Transverse colon (tissue), 4 donors: ENCODE measurements around the gene ZNF143. TPM values are rescaled to one million over a fixed set of nuclear protein-coding genes. Genes with fewer than 3 reads are reported as not detected.
"Not testable (repeated sequence)": the region's sequence is repeated elsewhere in the genome, so short reads cannot be mapped to it uniquely, and the experiment has no call there.

Experiments used
- DNase-seq: peaks from one replicate; pipeline ENCODE4 v3.0.0-alpha.2; 2019
- H3K27ac ChIP-seq, 4 donors: fragments of 200-600 bp; sonication (generic); 2 replicates each; pipeline ENCODE4 v1.5.1; 2016 to 2018; ENCODE audit warnings: inconsistent platforms in 4 of 4
- H3K27me3 ChIP-seq: fragments of 200-600 bp; sonication (generic); 2 replicates; pipeline ENCODE4 v1.5.1; 2017; ENCODE audit warnings: inconsistent platforms
- H3K36me3 ChIP-seq, 4 donors: fragments of 200-600 bp; sonication (generic); 2 replicates each; pipeline ENCODE4 v1.5.1; 2017 to 2019; ENCODE audit warnings: inconsistent platforms in 4 of 4
- H3K4me1 ChIP-seq, 4 donors: fragments of 200-600 bp; sonication (generic); 2 replicates each; pipeline ENCODE4 v1.5.1; 2017 to 2020; ENCODE audit warnings: inconsistent platforms in 4 of 4
- H3K4me3 ChIP-seq, 4 donors: fragments of 200-600 bp; sonication (generic); 1 replicate in 1 of 4; 2 replicates in 3 of 4; pipeline versions ENCODE4 v1.5.1 to v1.6.1; 2017 to 2019; ENCODE audit warnings: inconsistent platforms in 4 of 4
- H3K9me3 ChIP-seq, 2 donors: fragments of 200-600 bp; sonication (generic); 2 replicates each; pipeline ENCODE4 v1.5.1; 2017 to 2019; ENCODE audit warnings: inconsistent platforms in 2 of 2
- EP300 ChIP-seq: sonication (generic); formaldehyde crosslinking; IDR thresholded peaks from one replicate; pipeline ENCODE4 v1.6.1; 2017; ENCODE audit warnings: antibody characterized with exemption, low read depth
- POLR2A ChIP-seq: fragments of 450-650 bp; IDR thresholded peaks from one replicate; pipeline ENCODE4 v1.6.1; 2016; ENCODE audit warnings: antibody characterized with exemption, mild to moderate bottlenecking, moderate library complexity
- POLR2AphosphoS5 ChIP-seq, 3 donors: sonication (generic); formaldehyde crosslinking; IDR thresholded peaks; one replicate each; pipeline ENCODE4 v1.6.1; 2016; ENCODE audit warnings: antibody characterized with exemption in 3 of 3
- WGBS, 2 donors: methylation state at CpG; one replicate each; pipeline ENCODE4 v1.1.5; 2018; ENCODE audit warnings: low coverage in 1 of 2; 5-methylcytosine and 5-hydroxymethylcytosine counted together
- in situ Hi-C, 4 donors: fragments of 200-750 bp; cut with MboI; loops; one replicate each; pipeline versions ENCODE4 v1.15.0 to v1.15.1; 2017; ENCODE audit warnings: low sequenced_read_pairs in 3 of 4, low pct_ligation_motif_present in 1 of 4, low pct_unique_long_range_greater_than_20kb in 1 of 4
- intact Hi-C: fragments of 100-400 bp; cut with DNase I; formaldehyde crosslinking; loops from one replicate; pipeline ENCODE4 v1.15.1; 2023; ENCODE audit warnings: low total_unique reads
- total RNA-seq, 4 donors: library from RNA; depleted of rRNA; stranded (reverse); fragments of >200 nt; gene quantifications; one replicate each; pipeline ENCODE4 v1.1.0, GENCODE V29; 2016
- TF ChIP-seq, protein P1 (sequence below), 5 experiments: fragments of 200-600 bp in 3 of 5; fragments of 450-650 bp in 2 of 5; sonication (generic) in 3 of 5; IDR thresholded peaks; 1 replicate in 2 of 5; 2 replicates in 3 of 5; pipeline ENCODE4 v1.5.1; 2016 to 2017; ENCODE audit warnings: antibody characterized with exemption in 5 of 5, inconsistent platforms in 3 of 5, mild to moderate bottlenecking in 2 of 5, moderate library complexity in 1 of 5

The ZNF143 gene
- total RNA-seq, 4 donors from 2014 or later = 6.6 to 21.8 (median 14.3) TPM

DNA sequence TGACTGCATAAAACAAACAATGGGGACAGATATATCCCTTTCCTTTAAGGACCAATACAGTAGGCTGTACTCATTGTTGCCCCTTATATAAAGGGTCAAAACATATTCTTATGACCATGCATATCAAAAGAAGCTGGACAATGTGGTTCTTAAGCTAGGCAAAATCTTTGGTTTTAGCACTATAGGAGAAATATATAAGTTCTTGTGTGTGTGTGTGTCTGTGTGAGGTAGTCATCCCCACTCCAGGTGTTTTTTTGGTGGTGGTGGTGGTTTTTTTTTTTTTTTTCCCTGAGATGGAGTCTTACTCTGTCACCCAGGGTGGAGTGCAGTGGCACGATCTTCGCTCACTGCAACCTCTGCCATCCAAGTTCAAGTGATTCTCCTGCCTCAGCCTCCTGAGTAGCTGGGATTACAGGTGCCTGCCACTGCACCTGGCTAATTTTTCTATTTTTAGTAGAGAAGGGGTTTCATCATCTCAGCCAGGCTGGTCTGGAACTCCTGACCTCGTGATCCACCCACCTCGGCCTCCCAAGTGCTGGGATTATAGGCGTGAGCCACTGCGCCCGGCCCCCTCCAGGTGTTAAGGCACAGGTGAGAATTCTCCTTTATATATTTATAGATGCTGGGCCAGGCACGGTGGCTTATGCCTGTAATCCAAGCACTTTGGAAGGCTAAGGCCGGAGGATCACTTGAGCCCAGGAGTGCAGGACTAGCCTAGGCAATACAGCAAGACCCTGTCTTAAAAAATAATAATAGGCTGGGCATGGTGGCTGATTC lies 12.0 kb upstream of the ZNF143 start:
- H3K27ac ChIP-seq = no peak overlapping the region
- DNase-seq = no peak
- no peaks in the 10 kb centered on the region for H3K27me3 ChIP-seq
- H3K9me3 ChIP-seq = peaks cover 7 to 12% of the 10 kb centered on the region in 2 donors
- no peaks in the 10 kb centered on the region for H3K4me1 ChIP-seq
- peaks cover 0 to 16% (median 3%) of the 10 kb centered on the region in 4 donors for H3K36me3 ChIP-seq
- whole genome bisulfite sequencing, 2 donors = 97 to 100% methylated on average over 4 to 9 of the region's 9 CpGs
- no peak for TF ChIP-seq POLR2A
- no peak for TF ChIP-seq POLR2AphosphoS5 (IDR thresholded peaks at IDR 0.05)
- TF ChIP-seq, protein P1, sequence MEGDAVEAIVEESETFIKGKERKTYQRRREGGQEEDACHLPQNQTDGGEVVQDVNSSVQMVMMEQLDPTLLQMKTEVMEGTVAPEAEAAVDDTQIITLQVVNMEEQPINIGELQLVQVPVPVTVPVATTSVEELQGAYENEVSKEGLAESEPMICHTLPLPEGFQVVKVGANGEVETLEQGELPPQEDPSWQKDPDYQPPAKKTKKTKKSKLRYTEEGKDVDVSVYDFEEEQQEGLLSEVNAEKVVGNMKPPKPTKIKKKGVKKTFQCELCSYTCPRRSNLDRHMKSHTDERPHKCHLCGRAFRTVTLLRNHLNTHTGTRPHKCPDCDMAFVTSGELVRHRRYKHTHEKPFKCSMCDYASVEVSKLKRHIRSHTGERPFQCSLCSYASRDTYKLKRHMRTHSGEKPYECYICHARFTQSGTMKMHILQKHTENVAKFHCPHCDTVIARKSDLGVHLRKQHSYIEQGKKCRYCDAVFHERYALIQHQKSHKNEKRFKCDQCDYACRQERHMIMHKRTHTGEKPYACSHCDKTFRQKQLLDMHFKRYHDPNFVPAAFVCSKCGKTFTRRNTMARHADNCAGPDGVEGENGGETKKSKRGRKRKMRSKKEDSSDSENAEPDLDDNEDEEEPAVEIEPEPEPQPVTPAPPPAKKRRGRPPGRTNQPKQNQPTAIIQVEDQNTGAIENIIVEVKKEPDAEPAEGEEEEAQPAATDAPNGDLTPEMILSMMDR (IDR thresholded peaks at IDR 0.05) = no peak
- no peak for TF ChIP-seq EP300
- no peak overlapping the region for H3K4me3 ChIP-seq
- intact Hi-C loops = no loop called here
- in situ Hi-C loops = no loop called here

DNA sequence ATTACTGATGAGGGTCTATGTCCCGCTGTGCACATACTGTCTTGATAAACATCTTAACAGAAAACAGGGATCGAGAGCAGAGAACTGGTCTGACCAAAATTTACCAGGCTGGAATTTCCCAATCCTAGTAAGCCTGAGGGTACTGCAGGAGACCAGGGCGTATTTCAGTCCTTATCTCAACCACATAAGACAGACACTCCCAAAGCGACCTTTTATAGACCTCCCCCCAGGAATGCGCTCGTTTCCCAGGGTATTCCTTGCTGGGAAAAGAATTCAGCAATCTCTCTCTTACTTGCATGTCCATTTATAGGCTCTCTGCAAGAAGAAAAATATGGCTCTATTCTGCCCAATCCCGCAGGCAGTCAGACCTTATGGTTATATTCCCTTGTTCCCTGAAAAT lies 8.8 kb upstream of the ZNF143 start:
- H3K9me3 ChIP-seq = peaks cover 7 to 12% of the 10 kb centered on the region in 2 donors
- 94 to 97% methylated on average over 4 to 7 of the region's 7 CpGs for WGBS, 2 donors
- H3K27me3 ChIP-seq, H3K27ac ChIP-seq, H3K4me3 ChIP-seq, H3K36me3 ChIP-seq, intact Hi-C loops, in situ Hi-C loops, H3K4me1 ChIP-seq, DNase-seq: not testable (repeated sequence)

DNA sequence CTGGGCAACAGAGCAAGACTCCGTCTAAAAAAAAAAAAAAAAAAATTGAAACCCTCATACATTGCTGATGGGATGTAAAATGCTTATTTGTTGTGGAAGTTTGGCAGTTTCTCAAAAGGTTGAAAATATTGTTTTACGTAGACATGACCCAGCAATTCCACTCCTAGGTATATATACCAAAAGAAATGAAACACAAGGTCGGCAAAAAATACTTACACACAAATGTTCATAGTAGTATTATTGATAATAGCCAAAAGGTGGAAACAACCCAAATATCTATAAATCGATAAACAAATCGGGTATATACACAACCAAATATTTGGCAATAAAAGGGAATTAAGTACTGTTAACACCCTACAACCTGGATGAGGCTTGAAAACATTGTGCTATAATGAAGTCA lies 5.1 kb upstream of the ZNF143 start:
- intact Hi-C loops (no loop called here), in situ Hi-C loops (no loop called here)
- TF ChIP-seq, protein P1 (IDR thresholded peaks at IDR 0.05) = no peak
- TF ChIP-seq EP300 (no peak), POLR2A (no peak), POLR2AphosphoS5 (IDR thresholded peaks at IDR 0.05) (no peak)
- DNase-seq = no peak
- peaks cover 7 to 12% of the 10 kb centered on the region in 2 donors for H3K9me3 ChIP-seq
- H3K27ac ChIP-seq = no peak overlapping the region
- H3K4me3 ChIP-seq = no peak overlapping the region
- 87 to 91% methylated on average over 4 to 5 of the region's 5 CpGs for WGBS, 2 donors
- H3K4me1 ChIP-seq = peaks cover 0 to 8% (median 3%) of the 10 kb centered on the region in 4 donors
- H3K27me3 ChIP-seq = no peaks in the 10 kb centered on the region
- H3K36me3 ChIP-seq = no peaks in the 10 kb centered on the region

DNA sequence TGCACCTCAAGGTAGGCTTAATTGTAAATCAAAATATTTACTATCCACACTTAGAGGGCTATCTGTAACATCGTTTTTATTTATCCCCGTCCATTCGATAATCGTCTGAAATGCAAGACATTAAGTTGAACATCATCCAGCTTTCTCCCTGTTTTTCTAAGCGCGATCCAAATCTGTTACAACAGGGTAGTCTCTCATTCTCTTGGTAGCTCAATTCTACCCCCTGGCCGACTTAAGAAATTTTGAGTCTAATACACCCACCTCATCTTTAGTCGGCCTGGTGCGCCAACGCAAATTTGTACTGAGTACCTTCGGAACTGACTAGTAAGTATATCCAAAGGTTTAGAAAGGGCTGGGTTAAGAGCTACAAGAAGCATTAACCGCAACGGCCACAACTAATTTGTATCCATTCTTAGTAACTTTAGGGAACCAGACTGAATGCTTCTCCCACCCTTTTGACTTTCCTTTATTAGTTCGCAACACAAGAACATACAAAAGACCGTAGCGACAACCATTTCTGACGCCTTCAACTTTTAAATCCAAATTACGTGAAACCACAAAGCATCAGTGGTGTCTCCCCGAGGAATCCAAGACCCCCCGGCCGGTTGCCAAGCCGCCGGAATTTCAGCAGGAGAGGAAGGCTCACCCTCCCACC lies 1.0 kb upstream of the ZNF143 start:
- H3K27me3 ChIP-seq = no peaks in the 10 kb centered on the region

More for the DNA sequence above, 1.0 kb upstream of the ZNF143 start:
- peaks cover 11 to 20% (median 15%) of the 10 kb centered on the region in 4 donors for H3K4me1 ChIP-seq
- TF ChIP-seq, protein P1 (IDR thresholded peaks at IDR 0.05) = no peak
- TF ChIP-seq EP300 = no peak
- TF ChIP-seq POLR2A = no peak
- TF ChIP-seq POLR2AphosphoS5 (IDR thresholded peaks at IDR 0.05) = no peak
- peak overlapping the region; percentile 52 to 98 (median 77) for H3K4me3 ChIP-seq
- H3K36me3 ChIP-seq = no peaks in the 10 kb centered on the region
- 2 to 3% methylated on average over 14 to 23 of the region's 23 CpGs for WGBS, 2 donors
- peak; percentile 27 for DNase-seq
- no peaks in the 10 kb centered on the region for H3K9me3 ChIP-seq
- peak overlapping the region; percentile 97 to 100 (median 99) for H3K27ac ChIP-seq
- intact Hi-C loops (loop anchor here (5.0 kb wide), 1 partner anchor 153 kb away; no protein-coding TSS in a partner anchor), in situ Hi-C loops (no loop called here)
